B cell (primary cell): ENCODE results near the gene NBR1.

Source experiments
- EZH2 ChIP-seq: IDR thresholded peaks from 2 replicates; pipeline ENCODE4 v1.6.1; 2012; ENCODE audit warnings: borderline replicate concordance, low read depth, mild to moderate bottlenecking, moderate library complexity, low read length; ENCODE audit not compliant: insufficient read depth, poor library complexity, severe bottlenecking
- TF ChIP-seq, protein P1 (sequence below): fragments of 200-600 bp; IDR thresholded peaks from one replicate; pipeline ENCODE4 v1.8.0; 2022; ENCODE audit warnings: antibody characterized with exemption, mild to moderate bottlenecking

DNA sequence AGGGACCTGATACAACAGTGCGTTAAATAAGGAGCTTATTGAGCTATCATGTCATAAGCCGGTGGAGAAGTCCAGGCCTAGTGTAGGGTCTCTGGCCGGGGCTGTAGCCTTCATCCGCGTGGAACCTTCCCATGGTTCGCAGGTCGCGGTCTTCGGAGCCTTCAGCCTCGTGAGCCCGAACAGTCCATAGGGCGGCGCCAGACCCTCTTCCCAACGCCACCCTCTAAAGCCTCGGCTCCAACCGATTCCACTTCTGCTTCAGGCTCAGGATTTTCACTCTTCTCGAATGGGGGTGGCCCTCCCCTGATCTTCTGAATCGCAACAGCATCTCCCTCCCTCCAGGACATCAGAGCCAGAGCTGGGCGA is 35.6 kb upstream of the NBR1 start:
- TF ChIP-seq, protein P1, sequence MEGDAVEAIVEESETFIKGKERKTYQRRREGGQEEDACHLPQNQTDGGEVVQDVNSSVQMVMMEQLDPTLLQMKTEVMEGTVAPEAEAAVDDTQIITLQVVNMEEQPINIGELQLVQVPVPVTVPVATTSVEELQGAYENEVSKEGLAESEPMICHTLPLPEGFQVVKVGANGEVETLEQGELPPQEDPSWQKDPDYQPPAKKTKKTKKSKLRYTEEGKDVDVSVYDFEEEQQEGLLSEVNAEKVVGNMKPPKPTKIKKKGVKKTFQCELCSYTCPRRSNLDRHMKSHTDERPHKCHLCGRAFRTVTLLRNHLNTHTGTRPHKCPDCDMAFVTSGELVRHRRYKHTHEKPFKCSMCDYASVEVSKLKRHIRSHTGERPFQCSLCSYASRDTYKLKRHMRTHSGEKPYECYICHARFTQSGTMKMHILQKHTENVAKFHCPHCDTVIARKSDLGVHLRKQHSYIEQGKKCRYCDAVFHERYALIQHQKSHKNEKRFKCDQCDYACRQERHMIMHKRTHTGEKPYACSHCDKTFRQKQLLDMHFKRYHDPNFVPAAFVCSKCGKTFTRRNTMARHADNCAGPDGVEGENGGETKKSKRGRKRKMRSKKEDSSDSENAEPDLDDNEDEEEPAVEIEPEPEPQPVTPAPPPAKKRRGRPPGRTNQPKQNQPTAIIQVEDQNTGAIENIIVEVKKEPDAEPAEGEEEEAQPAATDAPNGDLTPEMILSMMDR = no peak
- no peak for TF ChIP-seq EZH2
